Measurements from ENCODE around the gene OR5K3. TPM values are rescaled to one million over a fixed set of nuclear protein-coding genes. Genes with fewer than 3 reads are reported as not detected.

The OR5K3 gene
- total and polyA plus RNA-seq, 9 of the 15 experiments (the other 6 are each of a cell fraction or from before 2014, with no cell fraction given) = not detected

DNA sequence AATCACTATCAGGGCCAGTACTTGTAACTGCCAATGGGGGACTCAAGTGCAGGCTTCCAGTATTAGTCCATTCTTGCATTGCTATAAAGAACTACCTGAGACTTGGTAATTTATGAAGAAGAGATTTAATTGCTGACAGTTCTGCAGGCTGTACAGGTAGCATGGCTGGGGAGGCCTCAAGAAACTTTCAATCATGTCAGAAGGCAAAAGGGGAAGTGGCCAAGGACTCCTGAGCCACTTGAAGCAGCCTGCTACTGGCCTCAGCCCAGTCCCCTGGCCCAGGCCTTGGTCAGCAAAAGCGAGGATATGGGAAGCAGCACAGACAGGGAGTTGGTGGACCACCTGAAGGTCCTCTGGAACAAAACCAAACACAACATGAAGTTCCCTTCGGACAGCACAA is 43.3 kb downstream of the OR5K3 start:
- WGBS (ENCODE audit: insufficient coverage, low coverage, missing lambda C conversion rate) = 0% methylated on average over 2 of the region's 2 CpGs
- BruUV-seq (replicated peaks) = no TSS peak
- Histone ChIP-seq H3K79me2 (ENCODE audit: control insufficient read depth, insufficient read depth, low read length) (no peaks in the 10 kb centered on the region), H2AFZ (ENCODE audit: low read depth, low read length) (no peak overlapping the region), H3K36me3 (ENCODE audit: control insufficient read depth, insufficient read depth, low read length) (no peaks in the 10 kb centered on the region), H4K20me1 (replicated peaks; ENCODE audit: control insufficient read depth, insufficient read depth, low read length) (no peaks in the 10 kb centered on the region), H3K9me3 (replicated peaks; ENCODE audit: control insufficient read depth, insufficient read depth, low read depth, low read length) (no peaks in the 10 kb centered on the region; the same call in 1 of the 2 replicates), H3K4me1 (replicated peaks in 1 of 2; ENCODE audit: control insufficient read depth in 2 of 2, insufficient read depth in 2 of 2, low read length in 2 of 2) (no peaks in the 10 kb centered on the region), H3K4me2 (ENCODE audit: insufficient read depth, low read length) (no peak overlapping the region), H3K27me3 (ENCODE audit: control insufficient read depth in 2 of 2, insufficient read depth in 2 of 2, low read length in 2 of 2) (no peaks in the 10 kb centered on the region), H3K4me3 (no peak overlapping the region), H3K9ac (ENCODE audit: insufficient read depth in 1 of 2, low read depth in 2 of 2, low read length in 2 of 2) (no peak overlapping the region), H3K9me1 (ENCODE audit: control insufficient read depth, insufficient read depth, low read length) (no peaks in the 10 kb centered on the region), H3K27ac (ENCODE audit: extremely low read depth, low read depth, low read length) (no peak overlapping the region)
- in situ Hi-C loops (cut with MboI) (no loop called here), intact Hi-C loops (cut with micrococcal nuclease) (no loop called here)
- CTCF ChIA-PET (ENCODE audit: low intra/inter-chr PET ratio) = no interaction called here
- POLR2A ChIA-PET = no interaction called here
- no peak for ATAC-seq
- FAIRE-seq = no peak
- TF ChIP-seq PRMT5 (CRISPR knock-in tag; IDR thresholded peaks at IDR 0.05) = no peak
- peak; percentile 43; the same call in 1 of the 2 replicates for TF ChIP-seq SPI1 (IDR thresholded peaks at IDR 0.05; ENCODE audit: borderline replicate concordance, low read depth, low read length)
- DNase-seq (ENCODE audit: extremely low read depth in 1 of 4, low spot score in 3 of 4) = no peak

DNA sequence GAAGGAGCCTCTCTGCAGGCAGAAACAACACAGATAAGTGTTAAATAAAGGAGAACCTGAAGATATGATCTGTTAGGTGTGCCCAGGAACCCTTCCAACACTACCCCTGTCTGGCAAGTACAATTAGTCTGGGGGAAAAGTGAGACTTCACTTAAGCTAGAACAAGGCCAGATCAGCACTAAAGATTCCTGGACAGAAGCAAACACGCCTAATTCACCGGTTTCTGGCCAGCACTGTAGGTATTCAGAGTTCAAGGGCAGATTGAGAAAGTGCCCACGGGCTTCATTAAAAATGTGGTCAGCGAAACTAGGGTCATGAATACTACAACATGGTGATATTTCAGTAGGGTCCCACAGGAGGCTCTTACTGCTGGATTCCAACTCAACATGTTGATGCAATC is 43.9 kb downstream of the OR5K3 start:
- WGBS (ENCODE audit: insufficient coverage, low coverage, missing lambda C conversion rate) = 0% methylated on average over 3 of the region's 4 CpGs
- in situ Hi-C loops (cut with MboI) = no loop called here
- no peak for TF ChIP-seq DIDO1 (tag; IDR thresholded peaks at IDR 0.05; ENCODE audit: low read depth)
- TF ChIP-seq, protein P1, sequence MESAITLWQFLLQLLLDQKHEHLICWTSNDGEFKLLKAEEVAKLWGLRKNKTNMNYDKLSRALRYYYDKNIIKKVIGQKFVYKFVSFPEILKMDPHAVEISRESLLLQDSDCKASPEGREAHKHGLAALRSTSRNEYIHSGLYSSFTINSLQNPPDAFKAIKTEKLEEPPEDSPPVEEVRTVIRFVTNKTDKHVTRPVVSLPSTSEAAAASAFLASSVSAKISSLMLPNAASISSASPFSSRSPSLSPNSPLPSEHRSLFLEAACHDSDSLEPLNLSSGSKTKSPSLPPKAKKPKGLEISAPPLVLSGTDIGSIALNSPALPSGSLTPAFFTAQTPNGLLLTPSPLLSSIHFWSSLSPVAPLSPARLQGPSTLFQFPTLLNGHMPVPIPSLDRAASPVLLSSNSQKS (CRISPR knock-in tag; IDR thresholded peaks at IDR 0.05) = no peak
- TF ChIP-seq ELF1 (tag; IDR thresholded peaks at IDR 0.05) = no peak
- TF ChIP-seq RBM34 (IDR thresholded peaks at IDR 0.05; ENCODE audit: borderline replicate concordance, insufficient read depth, low read length) = no peak
- no peak for TF ChIP-seq MAFK (IDR thresholded peaks at IDR 0.05; ENCODE audit: low read length)
- no peak for TF ChIP-seq NR1H2 (CRISPR knock-in tag; IDR thresholded peaks at IDR 0.05)
- no peak for TF ChIP-seq KLF13 (tag; IDR thresholded peaks at IDR 0.05; ENCODE audit: borderline replicate concordance, low read depth)
- TF ChIP-seq, protein P2, sequence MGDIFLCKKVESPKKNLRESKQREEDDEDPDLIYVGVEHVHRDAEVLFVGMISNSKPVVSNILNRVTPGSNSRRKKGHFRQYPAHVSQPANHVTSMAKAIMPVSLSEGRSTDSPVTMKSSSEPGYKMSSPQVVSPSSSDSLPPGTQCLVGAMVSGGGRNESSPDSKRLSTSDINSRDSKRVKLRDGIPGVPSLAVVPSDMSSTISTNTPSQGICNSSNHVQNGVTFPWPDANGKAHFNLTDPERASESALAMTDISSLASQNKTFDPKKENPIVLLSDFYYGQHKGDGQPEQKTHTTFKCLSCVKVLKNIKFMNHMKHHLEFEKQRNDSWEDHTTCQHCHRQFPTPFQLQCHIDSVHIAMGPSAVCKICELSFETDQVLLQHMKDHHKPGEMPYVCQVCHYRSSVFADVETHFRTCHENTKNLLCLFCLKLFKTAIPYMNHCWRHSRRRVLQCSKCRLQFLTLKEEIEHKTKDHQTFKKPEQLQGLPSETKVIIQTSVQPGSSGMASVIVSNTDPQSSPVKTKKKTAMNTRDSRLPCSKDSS (IDR thresholded peaks at IDR 0.05; ENCODE audit: low read depth, partially characterized antibody) = no peak
- TF ChIP-seq, protein P3, sequence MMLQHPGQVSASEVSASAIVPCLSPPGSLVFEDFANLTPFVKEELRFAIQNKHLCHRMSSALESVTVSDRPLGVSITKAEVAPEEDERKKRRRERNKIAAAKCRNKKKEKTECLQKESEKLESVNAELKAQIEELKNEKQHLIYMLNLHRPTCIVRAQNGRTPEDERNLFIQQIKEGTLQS (IDR thresholded peaks at IDR 0.05) = no peak
- TF ChIP-seq, protein P3 (CRISPR knock-in tag; conservative IDR thresholded peaks at IDR 0.05) = no peak
- no peak for TF ChIP-seq JUN (IDR thresholded peaks at IDR 0.05; ENCODE audit: borderline replicate concordance, low read depth, low read length)
- no peak for TF ChIP-seq JUN (CRISPR knock-in tag; IDR thresholded peaks at IDR 0.05; ENCODE audit: borderline replicate concordance)

More for the DNA sequence above, 43.9 kb downstream of the OR5K3 start:
- intact Hi-C loops (cut with micrococcal nuclease) = no loop called here
- no peaks in the 10 kb centered on the region for H3K9me1 ChIP-seq (ENCODE audit: control insufficient read depth, insufficient read depth, low read length)
- H3K4me3 ChIP-seq = no peak overlapping the region
- no peak for ATAC-seq
- no peak overlapping the region for H3K4me2 ChIP-seq (ENCODE audit: insufficient read depth, low read length)
- ChIA-PET POLR2A (no interaction called here), CTCF (ENCODE audit: low intra/inter-chr PET ratio) (no interaction called here)
- BruUV-seq (replicated peaks) = no TSS peak
- no peaks in the 10 kb centered on the region for H3K79me2 ChIP-seq (ENCODE audit: control insufficient read depth, insufficient read depth, low read length)
- no peaks in the 10 kb centered on the region; the same call in 1 of the 2 replicates for H3K9me3 ChIP-seq (replicated peaks; ENCODE audit: control insufficient read depth, insufficient read depth, low read depth, low read length)
- no peak overlapping the region for H3K9ac ChIP-seq (ENCODE audit: insufficient read depth in 1 of 2, low read depth in 2 of 2, low read length in 2 of 2)
- no peaks in the 10 kb centered on the region for H3K27me3 ChIP-seq (ENCODE audit: control insufficient read depth in 2 of 2, insufficient read depth in 2 of 2, low read length in 2 of 2)
- no peak for DNase-seq (ENCODE audit: extremely low read depth in 1 of 4, low spot score in 3 of 4)
- no peaks in the 10 kb centered on the region for H3K4me1 ChIP-seq (replicated peaks in 1 of 2; ENCODE audit: control insufficient read depth in 2 of 2, insufficient read depth in 2 of 2, low read length in 2 of 2)
- H4K20me1 ChIP-seq (replicated peaks; ENCODE audit: control insufficient read depth, insufficient read depth, low read length) = no peaks in the 10 kb centered on the region
- H2AFZ ChIP-seq (ENCODE audit: low read depth, low read length) = no peak overlapping the region
- no peak for FAIRE-seq
- no peak overlapping the region for H3K27ac ChIP-seq (ENCODE audit: extremely low read depth, low read depth, low read length)
- H3K36me3 ChIP-seq (ENCODE audit: control insufficient read depth, insufficient read depth, low read length) = no peaks in the 10 kb centered on the region
